Lower leg skin (tissue), 3 donors: ENCODE data around the gene TBRG1.

Experiments
- CTCF ChIP-seq, 3 donors: fragments of 450-650 bp; IDR thresholded peaks; one replicate each; pipeline ENCODE4 v1.5.1; 2016; ENCODE audit warnings: antibody characterized with exemption in 3 of 3, mild to moderate bottlenecking in 3 of 3, moderate library complexity in 2 of 3
- POLR2A ChIP-seq, 2 donors: fragments of 450-650 bp; IDR thresholded peaks; one replicate each; pipeline ENCODE4 v1.6.1; 2016 to 2017; ENCODE audit warnings: antibody characterized with exemption in 2 of 2, mild to moderate bottlenecking in 1 of 2, moderate library complexity in 1 of 2

- TF ChIP-seq CTCF (IDR thresholded peaks at IDR 0.05) (no peak), POLR2A (IDR thresholded peaks at IDR 0.05) (no peak)
Observed at GRCh38 chr11:124578761-124579160, 43.9 kb upstream of the TBRG1 start.
